Measurements from ENCODE around the gene RTN4RL1. TPM values are rescaled to one million over a fixed set of nuclear protein-coding genes. Genes with fewer than 3 reads are reported as not detected.

The RTN4RL1 gene
- total RNA-seq, 1 donor from 2014 or later: not detected

DNA sequence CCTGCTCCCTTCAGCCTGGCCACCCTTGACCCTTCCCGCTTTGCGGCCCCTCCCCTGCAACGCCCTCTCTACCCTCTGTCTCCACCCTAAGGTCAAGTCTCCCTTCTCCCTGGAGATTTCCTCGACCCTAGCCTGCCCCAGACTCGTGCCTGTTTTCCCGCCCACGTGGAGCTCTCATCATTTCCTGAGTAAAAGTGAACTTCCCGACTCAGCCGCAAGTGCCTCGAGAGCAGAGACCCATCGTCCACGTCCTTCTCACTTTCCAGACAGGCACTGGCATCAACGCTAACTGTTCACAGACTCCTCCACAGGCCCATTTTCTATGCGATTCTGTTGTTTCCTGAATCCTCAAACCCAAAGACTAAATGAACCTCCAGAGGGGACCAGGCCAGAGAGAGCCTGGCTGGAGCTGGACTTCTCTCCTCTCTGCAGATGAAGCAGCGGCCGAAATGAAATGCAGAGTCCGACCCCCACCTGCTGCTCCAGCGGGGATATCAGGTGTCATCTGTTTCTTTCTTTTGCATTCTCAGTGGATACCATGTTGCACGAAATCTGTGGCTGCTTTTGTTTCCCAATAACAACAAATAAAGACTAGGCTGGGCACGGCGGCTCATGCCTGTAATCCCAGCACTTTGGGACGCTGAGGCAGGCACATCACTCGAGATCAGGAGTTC, 52.5 kb downstream of the RTN4RL1 start:
- no peak for DNase-seq (ENCODE audit: low spot score)
- no peak overlapping the region for H3K4me3 Mint-ChIP-seq (ENCODE audit: unreplicated experiment)
- H3K27me3 Mint-ChIP-seq (ENCODE audit: unreplicated experiment): peaks cover 16% of the 10 kb centered on the region
- no peaks in the 10 kb centered on the region for H3K9me3 Mint-ChIP-seq (ENCODE audit: unreplicated experiment)
- peaks cover 10% of the 10 kb centered on the region for H3K36me3 Mint-ChIP-seq (ENCODE audit: low read depth, unreplicated experiment)
- TF ChIP-seq, protein P1, sequence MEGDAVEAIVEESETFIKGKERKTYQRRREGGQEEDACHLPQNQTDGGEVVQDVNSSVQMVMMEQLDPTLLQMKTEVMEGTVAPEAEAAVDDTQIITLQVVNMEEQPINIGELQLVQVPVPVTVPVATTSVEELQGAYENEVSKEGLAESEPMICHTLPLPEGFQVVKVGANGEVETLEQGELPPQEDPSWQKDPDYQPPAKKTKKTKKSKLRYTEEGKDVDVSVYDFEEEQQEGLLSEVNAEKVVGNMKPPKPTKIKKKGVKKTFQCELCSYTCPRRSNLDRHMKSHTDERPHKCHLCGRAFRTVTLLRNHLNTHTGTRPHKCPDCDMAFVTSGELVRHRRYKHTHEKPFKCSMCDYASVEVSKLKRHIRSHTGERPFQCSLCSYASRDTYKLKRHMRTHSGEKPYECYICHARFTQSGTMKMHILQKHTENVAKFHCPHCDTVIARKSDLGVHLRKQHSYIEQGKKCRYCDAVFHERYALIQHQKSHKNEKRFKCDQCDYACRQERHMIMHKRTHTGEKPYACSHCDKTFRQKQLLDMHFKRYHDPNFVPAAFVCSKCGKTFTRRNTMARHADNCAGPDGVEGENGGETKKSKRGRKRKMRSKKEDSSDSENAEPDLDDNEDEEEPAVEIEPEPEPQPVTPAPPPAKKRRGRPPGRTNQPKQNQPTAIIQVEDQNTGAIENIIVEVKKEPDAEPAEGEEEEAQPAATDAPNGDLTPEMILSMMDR (IDR thresholded peaks at IDR 0.05; ENCODE audit: unreplicated experiment): no peak
- no peaks in the 10 kb centered on the region for H3K4me1 Mint-ChIP-seq (ENCODE audit: unreplicated experiment)
- no peak overlapping the region for H3K27ac Mint-ChIP-seq (ENCODE audit: unreplicated experiment)

DNA sequence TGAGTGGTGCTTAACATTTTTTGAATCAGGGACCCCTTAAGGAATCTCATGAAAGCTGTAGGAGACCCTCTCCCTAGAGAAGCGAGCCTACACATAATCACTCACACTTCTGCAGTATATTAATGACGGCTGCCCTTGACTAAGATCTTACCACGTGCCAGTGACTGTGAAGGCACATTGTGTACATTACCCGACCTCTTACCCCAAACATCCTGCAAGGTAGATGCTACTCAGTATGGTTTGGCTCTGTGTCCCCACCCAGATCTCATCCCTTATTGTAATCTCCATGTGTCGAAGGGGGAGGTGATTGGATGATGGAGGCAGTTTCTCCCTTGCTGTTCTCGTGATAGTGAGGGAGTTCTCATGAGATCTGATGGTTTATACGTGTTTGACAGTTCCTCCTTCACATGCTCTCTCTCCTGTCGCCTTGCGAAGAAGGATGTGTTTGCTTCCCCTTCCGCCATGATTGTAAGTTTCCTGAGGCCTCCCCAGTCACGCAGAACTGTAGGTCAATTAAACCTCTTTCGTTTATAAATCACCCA, 54.2 kb downstream of the RTN4RL1 start:
- H3K27me3 Mint-ChIP-seq (ENCODE audit: unreplicated experiment): peaks cover 11% of the 10 kb centered on the region

DNA sequence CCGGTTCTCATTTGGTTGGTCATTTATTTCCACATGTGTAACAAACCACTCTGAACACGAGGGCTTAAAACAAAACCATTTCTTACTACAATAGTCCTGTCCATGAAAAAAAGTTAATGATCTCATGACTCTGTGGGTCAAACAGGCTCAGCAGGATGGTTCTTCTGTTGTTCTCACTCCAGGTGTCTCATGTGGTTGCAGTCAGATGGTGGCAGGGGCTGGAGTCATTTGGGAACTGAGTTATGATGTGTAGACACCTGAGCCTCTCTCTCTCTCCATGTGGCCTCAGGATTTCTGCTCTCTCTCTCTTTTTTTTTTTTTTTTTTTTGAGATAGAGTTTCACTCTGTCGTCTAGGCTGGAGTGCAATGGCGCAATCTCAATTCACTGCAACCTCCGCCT, 55.4 kb downstream of the RTN4RL1 start:
- no peaks in the 10 kb centered on the region for H3K4me1 Mint-ChIP-seq (ENCODE audit: unreplicated experiment)

More for the DNA sequence above, 54.2 kb downstream of the RTN4RL1 start:
- TF ChIP-seq, protein P1 (IDR thresholded peaks at IDR 0.05; ENCODE audit: unreplicated experiment): no peak
- Mint-ChIP-seq H3K4me1 (ENCODE audit: unreplicated experiment) (no peaks in the 10 kb centered on the region), H3K27ac (ENCODE audit: unreplicated experiment) (no peak overlapping the region), H3K4me3 (ENCODE audit: unreplicated experiment) (no peak overlapping the region), H3K36me3 (ENCODE audit: low read depth, unreplicated experiment) (peaks cover 10% of the 10 kb centered on the region), H3K9me3 (ENCODE audit: unreplicated experiment) (no peaks in the 10 kb centered on the region)
- DNase-seq (ENCODE audit: low spot score): no peak

DNA sequence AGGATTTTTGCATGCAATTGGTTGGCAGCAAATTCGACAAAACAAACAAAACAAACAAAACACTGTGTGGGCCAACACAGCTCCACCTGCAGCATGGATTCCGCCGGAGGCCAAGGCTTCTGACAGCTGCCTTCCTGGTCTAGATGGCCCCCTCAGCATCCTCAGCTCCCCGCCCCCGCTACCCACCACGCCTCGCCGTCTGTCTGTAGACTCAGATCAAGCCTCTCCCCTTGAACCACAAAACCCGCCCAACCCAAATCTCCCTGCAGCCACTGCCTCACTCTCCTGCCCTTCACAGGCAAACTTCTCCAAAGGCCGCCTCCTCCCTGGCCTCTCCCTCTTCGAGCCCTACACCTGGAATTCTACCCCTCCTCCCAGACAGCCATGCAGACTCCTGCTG, 57.9 kb downstream of the RTN4RL1 start:
- TF ChIP-seq, protein P1 (IDR thresholded peaks at IDR 0.05; ENCODE audit: unreplicated experiment): no peak
- no peak for DNase-seq (ENCODE audit: low spot score)
- no peak overlapping the region for H3K27ac Mint-ChIP-seq (ENCODE audit: unreplicated experiment)

More for the DNA sequence above, 55.4 kb downstream of the RTN4RL1 start:
- no peak overlapping the region for H3K4me3 Mint-ChIP-seq (ENCODE audit: unreplicated experiment)
- DNase-seq (ENCODE audit: low spot score): no peak
- H3K9me3 Mint-ChIP-seq (ENCODE audit: unreplicated experiment): no peaks in the 10 kb centered on the region
- H3K27ac Mint-ChIP-seq (ENCODE audit: unreplicated experiment): no peak overlapping the region
- H3K36me3 Mint-ChIP-seq (ENCODE audit: low read depth, unreplicated experiment): peaks cover 10% of the 10 kb centered on the region
- TF ChIP-seq, protein P1 (IDR thresholded peaks at IDR 0.05; ENCODE audit: unreplicated experiment): no peak
- peaks cover 11% of the 10 kb centered on the region for H3K27me3 Mint-ChIP-seq (ENCODE audit: unreplicated experiment)

More for the DNA sequence above, 57.9 kb downstream of the RTN4RL1 start:
- H3K36me3 Mint-ChIP-seq (ENCODE audit: low read depth, unreplicated experiment): peaks cover 10% of the 10 kb centered on the region
- H3K4me3 Mint-ChIP-seq (ENCODE audit: unreplicated experiment): no peak overlapping the region
- no peaks in the 10 kb centered on the region for H3K4me1 Mint-ChIP-seq (ENCODE audit: unreplicated experiment)
- H3K27me3 Mint-ChIP-seq (ENCODE audit: unreplicated experiment): peaks cover 6% of the 10 kb centered on the region
- no peaks in the 10 kb centered on the region for H3K9me3 Mint-ChIP-seq (ENCODE audit: unreplicated experiment)

Data from endothelial cell (in vitro differentiated cells).